CD14-positive monocyte (primary cell): ENCODE measurements around the gene TCAIM. TPM values are rescaled to one million over a fixed set of nuclear protein-coding genes. Genes with fewer than 3 reads are reported as not detected.

Source experiments
- DNase-seq, 3 donors: peaks; one replicate each; pipeline ENCODE4 v3.0.0-alpha.2; 2011 to 2022
- H2AFZ ChIP-seq: 2 replicates; pipeline ENCODE4 v1.6.0; 2012; ENCODE audit warnings: mild to moderate bottlenecking, low read depth, low read length, inconsistent platforms; ENCODE audit not compliant: insufficient read depth, poor library complexity, severe bottlenecking
- H3K27ac ChIP-seq, 2 donors: 1 replicate in 1 of 2; 2 replicates in 1 of 2; pipeline ENCODE4 v1.5.1; 2012 to 2013; ENCODE audit warnings: low read length in 2 of 2, control low read depth in 1 of 2, inconsistent platforms in 1 of 2, low read depth in 1 of 2, mild to moderate bottlenecking in 1 of 2
- H3K27me3 ChIP-seq, 2 donors: one replicate each; pipeline versions ENCODE4 v1.6.0 to v1.6.1; 2011 to 2013; ENCODE audit warnings: low read length in 2 of 2; ENCODE audit not compliant: control insufficient read depth in 2 of 2, insufficient read depth in 2 of 2
- H3K36me3 ChIP-seq, 2 donors: replicated peaks in 1 of 2; 1 replicate in 1 of 2; 2 replicates in 1 of 2; pipeline versions ENCODE4 v1.5.1 to v1.6.1; 2012 to 2013; ENCODE audit warnings: low read length in 2 of 2, control low read depth in 1 of 2, inconsistent platforms in 1 of 2, mild to moderate bottlenecking in 1 of 2; ENCODE audit not compliant: insufficient read depth in 2 of 2, control insufficient read depth in 1 of 2
- H3K4me1 ChIP-seq, 2 donors: 1 replicate in 1 of 2; 2 replicates in 1 of 2; pipeline versions ENCODE4 v1.5.1 to v1.6.1; 2012 to 2013; ENCODE audit warnings: low read length in 2 of 2, control low read depth in 1 of 2, inconsistent platforms in 1 of 2, mild to moderate bottlenecking in 1 of 2, moderate library complexity in 1 of 2; ENCODE audit not compliant: insufficient read depth in 2 of 2, control insufficient read depth in 1 of 2
- H3K4me2 ChIP-seq: replicated peaks from 2 replicates; pipeline ENCODE3; 2012; ENCODE audit warnings: low read length, moderate library complexity, mild to moderate bottlenecking; ENCODE audit not compliant: poor library complexity, severe bottlenecking; ENCODE audit errors: extremely low read depth
- H3K4me3 ChIP-seq, 3 experiments: fragments of 200-600 bp in 1 of 3; sonication (generic) in 1 of 3; replicated peaks in 1 of 3; 1 replicate in 2 of 3; 2 replicates in 1 of 3; pipeline ENCODE4 v1.5.1; 2011 to 2013; ENCODE audit warnings: low read length in 3 of 3, mild to moderate bottlenecking in 3 of 3, control low read depth in 2 of 3, low read depth in 2 of 3, inconsistent platforms in 1 of 3, moderate library complexity in 1 of 3
- H3K79me2 ChIP-seq: 2 replicates; pipeline ENCODE4 v1.6.0; 2012; ENCODE audit warnings: mild to moderate bottlenecking, control low read depth, inconsistent platforms, low read length, moderate library complexity; ENCODE audit not compliant: insufficient read depth
- H3K9ac ChIP-seq: 2 replicates; pipeline ENCODE4 v1.6.0; 2017; ENCODE audit warnings: low read length, mild to moderate bottlenecking; ENCODE audit not compliant: insufficient read depth, poor library complexity, severe bottlenecking
- H3K9me3 ChIP-seq, 2 donors: replicated peaks in 1 of 2; 1 replicate in 1 of 2; 2 replicates in 1 of 2; pipeline versions ENCODE4 v1.5.1 to v1.6.1; 2012 to 2013; ENCODE audit warnings: low read length in 2 of 2, control low read depth in 1 of 2; ENCODE audit not compliant: control insufficient read depth in 1 of 2, insufficient read depth in 1 of 2
- H4K20me1 ChIP-seq: 2 replicates; pipeline ENCODE4 v1.6.0; 2012; ENCODE audit warnings: mild to moderate bottlenecking, low read length, control low read depth, moderate library complexity; ENCODE audit not compliant: insufficient read depth
- H3K27ac Mint-ChIP-seq, 7 donors: one replicate each; pipeline ENCODE4 v1.8.0; 2020; ENCODE audit warnings: mild to moderate bottlenecking in 7 of 7, mixed read lengths in 7 of 7, moderate library complexity in 6 of 7, inconsistent platforms in 2 of 7
- H3K27me3 Mint-ChIP-seq, 3 donors: one replicate each; pipeline ENCODE4 v1.8.0; 2021 to 2022; ENCODE audit warnings: low read depth in 3 of 3, mild to moderate bottlenecking in 3 of 3, mixed read lengths in 3 of 3, moderate library complexity in 3 of 3, inconsistent platforms in 1 of 3
- H3K36me3 Mint-ChIP-seq, 2 donors: one replicate each; pipeline ENCODE4 v1.8.0; 2020; ENCODE audit warnings: mixed read lengths in 2 of 2, inconsistent platforms in 1 of 2, mild to moderate bottlenecking in 1 of 2
- H3K4me1 Mint-ChIP-seq: one replicate; pipeline ENCODE4 v1.8.0; 2020; ENCODE audit warnings: mild to moderate bottlenecking, mixed read lengths
- H3K4me3 Mint-ChIP-seq, 2 donors: one replicate each; pipeline ENCODE4 v1.8.0; 2020; ENCODE audit warnings: mild to moderate bottlenecking in 2 of 2, mixed read lengths in 2 of 2, moderate library complexity in 1 of 2
- H3K9me3 Mint-ChIP-seq, 7 donors: one replicate each; pipeline ENCODE4 v1.8.0; 2020 to 2022; ENCODE audit warnings: mixed read lengths in 7 of 7, mild to moderate bottlenecking in 6 of 7, moderate library complexity in 6 of 7, inconsistent platforms in 2 of 7
- WGBS: methylation state at CpG from one replicate; pipeline ENCODE4 v1.1.5; 2013; ENCODE audit warnings: missing lambda C conversion rate; ENCODE audit not compliant: insufficient coverage; 5-methylcytosine and 5-hydroxymethylcytosine counted together
- intact Hi-C, 2 donors: fragments of 100-400 bp; cut with micrococcal nuclease; formaldehyde crosslinking; loops; one replicate each; pipeline versions ENCODE4 v1.15.0 to v1.15.1; 2023
- polyA plus RNA-seq, 3 donors: library from polyadenylated mRNA; depleted of rRNA in 1 of 3; unstranded in 2 of 3; stranded (reverse) in 1 of 3; fragments of 300-500 nt in 2 of 3; fragments of >200 nt in 1 of 3; fragmentation: Illumina TruSeq in 2 of 3; gene quantifications; 1 replicate in 2 of 3; 2 replicates in 1 of 3; pipeline ENCODE4 v1.2.3, GENCODE V29; 2012 to 2021
- TF ChIP-seq, protein P1 (sequence below): fragments of 200-600 bp; IDR thresholded peaks from one replicate; pipeline ENCODE4 v1.8.0; 2022; ENCODE audit warnings: antibody characterized with exemption, mild to moderate bottlenecking

TCAIM gene
- polyA plus RNA-seq, 3 donors = 9.1 to 26.7 (median 20.0) TPM

DNA sequence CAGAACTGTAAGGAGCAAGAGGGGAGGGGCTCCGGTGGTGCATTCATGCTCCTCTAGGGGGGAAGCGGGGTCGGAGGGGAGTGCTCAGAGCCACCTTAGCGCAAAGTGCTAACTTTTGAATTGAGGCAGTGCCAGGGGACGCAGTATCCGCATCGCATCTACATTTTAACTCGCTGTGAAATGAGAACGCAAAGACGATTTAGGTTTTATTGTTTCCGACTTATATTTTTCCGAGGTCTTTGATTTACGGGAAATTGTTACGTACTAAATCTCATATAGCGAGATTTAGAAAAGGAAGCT, 212 bp downstream of the TCAIM start:
- H3K36me3 Mint-ChIP-seq = peaks cover 1 to 3% of the 10 kb centered on the region in 2 donors
- Histone ChIP-seq H3K9me3 (no peaks in the 10 kb centered on the region), H3K36me3 (no peaks in the 10 kb centered on the region), H3K79me2 (peaks cover 33% of the 10 kb centered on the region), H2AFZ (peak overlapping the region; percentile 83), H4K20me1 (no peaks in the 10 kb centered on the region), H3K27ac (peak overlapping the region; percentile 88 to 98), H3K4me2 (peak overlapping the region; percentile 95), H3K4me1 (peaks cover 14 to 17% of the 10 kb centered on the region in 2 donors), H3K27me3 (no peaks in the 10 kb centered on the region), H3K4me3 (peak overlapping the region; percentile 89 to 92 (median 91)), H3K9ac (peak overlapping the region; percentile 86)
- peak in 1 of 3 donors; percentile 13 for DNase-seq
- H3K27ac Mint-ChIP-seq = peak overlapping the region; percentile 97 to 99 (median 98)
- peaks cover 0 to 2% (median 0%) of the 10 kb centered on the region in 3 donors for H3K27me3 Mint-ChIP-seq
- no peaks in the 10 kb centered on the region for H3K9me3 Mint-ChIP-seq
- TF ChIP-seq, protein P1, sequence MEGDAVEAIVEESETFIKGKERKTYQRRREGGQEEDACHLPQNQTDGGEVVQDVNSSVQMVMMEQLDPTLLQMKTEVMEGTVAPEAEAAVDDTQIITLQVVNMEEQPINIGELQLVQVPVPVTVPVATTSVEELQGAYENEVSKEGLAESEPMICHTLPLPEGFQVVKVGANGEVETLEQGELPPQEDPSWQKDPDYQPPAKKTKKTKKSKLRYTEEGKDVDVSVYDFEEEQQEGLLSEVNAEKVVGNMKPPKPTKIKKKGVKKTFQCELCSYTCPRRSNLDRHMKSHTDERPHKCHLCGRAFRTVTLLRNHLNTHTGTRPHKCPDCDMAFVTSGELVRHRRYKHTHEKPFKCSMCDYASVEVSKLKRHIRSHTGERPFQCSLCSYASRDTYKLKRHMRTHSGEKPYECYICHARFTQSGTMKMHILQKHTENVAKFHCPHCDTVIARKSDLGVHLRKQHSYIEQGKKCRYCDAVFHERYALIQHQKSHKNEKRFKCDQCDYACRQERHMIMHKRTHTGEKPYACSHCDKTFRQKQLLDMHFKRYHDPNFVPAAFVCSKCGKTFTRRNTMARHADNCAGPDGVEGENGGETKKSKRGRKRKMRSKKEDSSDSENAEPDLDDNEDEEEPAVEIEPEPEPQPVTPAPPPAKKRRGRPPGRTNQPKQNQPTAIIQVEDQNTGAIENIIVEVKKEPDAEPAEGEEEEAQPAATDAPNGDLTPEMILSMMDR = no peak
- H3K4me3 Mint-ChIP-seq = peak overlapping the region; percentile 99
- peaks cover 27% of the 10 kb centered on the region for H3K4me1 Mint-ChIP-seq
- 4% methylated on average over 7 of the region's 15 CpGs for WGBS
- intact Hi-C loops = loop anchor here (1.0 to 10.0 kb wide), 5 partner anchors 104 to 426 kb away; partner anchors contain the start of genes KIAA1143 (in 2 of the 2) and KIF15 (in 2 of the 2)

DNA sequence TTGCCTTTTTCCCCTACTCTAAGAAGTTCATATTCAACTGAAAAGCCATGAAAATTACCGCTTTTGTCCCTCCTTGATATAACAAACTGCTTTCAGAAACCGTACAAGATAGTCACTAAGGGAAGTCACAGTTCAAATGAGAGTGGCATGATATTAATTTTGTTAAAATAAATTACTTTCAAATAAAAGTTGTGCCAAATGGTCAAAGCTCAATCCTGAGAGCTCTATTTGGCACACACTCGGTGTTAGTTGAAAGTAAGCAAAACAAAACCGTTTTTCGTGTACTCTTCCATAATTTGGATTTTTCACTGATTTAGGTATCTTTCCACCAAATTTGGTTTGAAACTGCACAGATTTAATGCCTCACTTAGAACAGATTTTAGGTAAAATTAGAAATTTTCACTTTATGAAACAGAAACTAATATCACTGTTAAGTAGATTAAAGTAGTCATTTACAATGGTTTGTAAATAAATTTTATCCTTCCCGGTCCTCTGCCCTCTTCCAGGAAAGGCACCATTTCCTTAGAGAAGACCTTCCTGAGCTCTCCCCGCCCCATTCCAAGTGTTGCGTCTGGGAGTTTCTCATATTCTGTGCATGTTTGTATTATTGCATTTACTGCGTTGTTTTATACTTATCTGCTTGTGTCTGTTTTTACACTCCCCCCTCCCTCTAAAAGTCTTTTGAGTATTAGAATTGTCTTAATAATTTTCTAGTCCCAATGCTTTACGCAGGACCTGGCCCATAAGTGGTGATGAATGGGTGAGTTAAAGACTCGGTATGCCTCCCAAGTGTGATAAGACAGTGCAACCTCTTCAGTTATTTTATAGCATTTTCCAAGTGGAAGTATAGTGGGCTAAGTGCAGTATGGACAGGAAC, 853 bp downstream of the TCAIM start:
- Mint-ChIP-seq H3K36me3 (peaks cover 1 to 3% of the 10 kb centered on the region in 2 donors), H3K9me3 (no peaks in the 10 kb centered on the region), H3K27me3 (peaks cover 0 to 2% (median 0%) of the 10 kb centered on the region in 3 donors), H3K4me1 (peaks cover 24% of the 10 kb centered on the region), H3K4me3 (peak overlapping the region; percentile 99), H3K27ac (peak overlapping the region; percentile 97 to 99 (median 98))
- Histone ChIP-seq H3K4me3 (peak overlapping the region; percentile 89 to 92 (median 91)), H3K9me3 (no peaks in the 10 kb centered on the region), H3K4me1 (peaks cover 14 to 17% of the 10 kb centered on the region in 2 donors), H3K27me3 (no peaks in the 10 kb centered on the region), H3K9ac (peak overlapping the region; percentile 86), H3K4me2 (peak overlapping the region; percentile 95), H3K79me2 (peaks cover 38% of the 10 kb centered on the region), H3K36me3 (no peaks in the 10 kb centered on the region), H2AFZ (peak overlapping the region; percentile 83), H3K27ac (peak overlapping the region in 1 of 2 donors; percentile 98), H4K20me1 (no peaks in the 10 kb centered on the region)
- TF ChIP-seq, protein P1 = no peak
- intact Hi-C loops = loop anchor here (5.0 to 10.0 kb wide), 5 partner anchors 95 to 425 kb away; partner anchors contain the start of genes KIAA1143 (in 1 of the 2) and KIF15 (in 1 of the 2)
- WGBS = 17% methylated on average over 3 of the region's 11 CpGs
- DNase-seq = no peak
